K562 (cell line): ENCODE data around the gene SPAG16.

Experiments
- SMARCA5 ChIP-seq: fragments of 450-650 bp; IDR thresholded peaks from 2 replicates; pipeline ENCODE4 v1.6.1; 2016
- ZNF175 ChIP-seq: fragments of 200-800 bp; sonication (Bioruptor generic); IDR thresholded peaks from 2 replicates; pipeline ENCODE4 v1.6.1; 2016; ENCODE audit warnings: low read depth, mild to moderate bottlenecking, missing genetic modification characterization, missing compliant biosample characterization
- ZNF212 ChIP-seq: fragments of 450-650 bp; formaldehyde crosslinking; IDR thresholded peaks from 2 replicates; pipeline ENCODE4 v1.4.0; 2020; ENCODE audit warnings: mild to moderate bottlenecking
- ZNF274 ChIP-seq: IDR thresholded peaks from 2 replicates; pipeline ENCODE4 v1.6.1; 2011; ENCODE audit warnings: low read depth, mild to moderate bottlenecking, low read length, moderate library complexity, borderline replicate concordance
- ZNF431 ChIP-seq: sonication (generic); formaldehyde crosslinking; IDR thresholded peaks from 2 replicates; pipeline ENCODE4 v1.8.0; 2022; ENCODE audit warnings: mild to moderate bottlenecking, missing genetic modification reagents

DNA sequence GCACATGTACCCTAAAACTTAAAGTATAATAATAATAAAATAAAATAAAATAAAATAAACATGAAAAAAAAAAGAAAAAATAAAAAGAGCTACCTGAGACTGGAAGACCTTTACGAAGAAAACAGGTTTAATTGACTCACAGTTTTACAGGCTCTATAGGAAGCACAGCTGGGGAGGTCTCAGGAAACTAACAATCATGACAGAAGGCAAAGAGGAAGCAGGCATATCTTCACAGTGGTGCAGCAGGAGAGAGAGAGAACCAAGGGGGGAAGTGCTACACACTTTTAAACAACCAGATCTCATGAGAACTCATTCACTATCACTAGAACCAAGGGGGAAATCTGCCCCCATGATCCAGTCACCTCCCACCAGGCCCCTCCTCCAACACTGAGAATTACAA lies 747.3 kb downstream of the SPAG16 start:
- no peak for TF ChIP-seq ZNF431 (CRISPR knock-in tag)
- TF ChIP-seq ZNF175: no peak
- TF ChIP-seq ZNF274: no peak
- no peak for TF ChIP-seq ZNF212 (CRISPR knock-in tag)
- TF ChIP-seq SMARCA5: no peak
